K562 (cell line): ENCODE results near the gene CD9. TPM values are rescaled to one million over a fixed set of nuclear protein-coding genes. Genes with fewer than 3 reads are reported as not detected.

Experiments used
- HMGXB4 ChIP-seq: sonication (generic); formaldehyde crosslinking; IDR thresholded peaks from 2 replicates; pipeline ENCODE4 v1.8.1; 2023; ENCODE audit warnings: mild to moderate bottlenecking, missing genetic modification reagents
- PRDM10 ChIP-seq: fragments of 450-650 bp; IDR thresholded peaks from 2 replicates; pipeline ENCODE4 v1.6.1; 2018; ENCODE audit not compliant: partially characterized antibody
- TFAM ChIP-seq: fragments of 250-450 bp; sonication (Bioruptor Pico); conservative IDR thresholded peaks from 2 replicates; pipeline ENCODE4 v1.5.0; 2021; ENCODE audit warnings: mild to moderate bottlenecking, moderate library complexity
- polyA plus RNA-seq, 8 experiments: library from polyadenylated mRNA; depleted of rRNA in 4 of 8; stranded (reverse) in 5 of 8; unstranded in 3 of 8; fragments of >200 nt; fragmentation: Nextera tagmentation in 2 of 8; fragmentation: Illumina TruSeq in 1 of 8; extraction: Ambion mirVana in 2 of 8; extraction: Trizol in 1 of 8; gene quantifications; 2 replicates each; pipeline versions ENCODE4 v1.2.1 to v1.2.3, GENCODE V29; 2011 to 2014; ENCODE audit warnings: inconsistent platforms in 1 of 8, missing spikeins in 1 of 8
- total RNA-seq, 7 experiments: library from RNA; depleted of rRNA in 6 of 7; stranded (reverse); fragments of >200 nt in 6 of 7; fragmentation: Illumina TruSeq in 2 of 7; extraction: Trizol in 2 of 7; gene quantifications; 2 replicates each; pipeline versions ENCODE4 v1.2.1 to v1.2.3, GENCODE V29; 2011 to 2021; ENCODE audit warnings: low replicate concordance in 1 of 7

CD9 gene
- total and polyA plus RNA-seq, 9 of the 15 experiments (the other 6 are each of a cell fraction or from before 2014, with no cell fraction given): 0.43 to 5.6 (median 0.62) TPM

DNA sequence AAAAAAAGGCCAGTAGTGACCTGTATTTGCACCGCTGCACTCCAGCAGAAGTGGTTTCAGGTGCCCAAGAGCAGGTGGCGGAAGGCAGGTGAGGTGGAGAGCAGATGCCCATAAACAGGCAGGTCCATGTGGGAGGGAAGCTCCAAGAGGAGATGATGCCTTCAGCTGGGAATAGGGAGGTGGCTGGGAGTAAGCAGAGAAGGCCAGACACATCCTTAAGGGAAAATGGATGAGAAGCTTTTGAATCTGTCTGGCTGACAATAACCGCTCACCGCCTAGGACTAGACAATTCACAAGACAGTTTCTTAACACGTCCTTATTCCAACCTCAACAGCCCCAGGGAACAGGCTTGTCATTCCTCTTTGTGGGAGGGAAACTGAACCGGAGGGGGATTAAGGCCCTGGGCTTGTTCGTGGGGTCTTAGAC, 66.4 kb downstream of the CD9 start (continued):
- no peak for TF ChIP-seq PRDM10
- TF ChIP-seq TFAM (CRISPR knock-in tag): no peak
- no peak for TF ChIP-seq HMGXB4 (CRISPR knock-in tag)
